Fibroblast of mammary gland (primary cell): ENCODE results near the gene GDF9.

ENCODE experiments used
- DNase-seq: peaks from one replicate; pipeline ENCODE4 v3.0.0-alpha.2; 2010; ENCODE audit warnings: low read depth
- H3K4me3 ChIP-seq: 2 replicates; pipeline ENCODE4 v1.5.1; 2011; ENCODE audit warnings: low read depth, mild to moderate bottlenecking, low read length, moderate library complexity; ENCODE audit not compliant: control insufficient read depth
- TF ChIP-seq, protein P1 (sequence below): conservative IDR thresholded peaks from 2 replicates; pipeline ENCODE4 v1.5.1; 2011; ENCODE audit warnings: low read depth, low read length, inconsistent platforms; ENCODE audit not compliant: control insufficient read depth, insufficient read depth

GDF9 gene

GRCh38 chr5:132832612-132833011 lies 33.7 kb downstream of the GDF9 start:
- no peak overlapping the region for H3K4me3 ChIP-seq
- DNase-seq = no peak
- TF ChIP-seq, protein P1, sequence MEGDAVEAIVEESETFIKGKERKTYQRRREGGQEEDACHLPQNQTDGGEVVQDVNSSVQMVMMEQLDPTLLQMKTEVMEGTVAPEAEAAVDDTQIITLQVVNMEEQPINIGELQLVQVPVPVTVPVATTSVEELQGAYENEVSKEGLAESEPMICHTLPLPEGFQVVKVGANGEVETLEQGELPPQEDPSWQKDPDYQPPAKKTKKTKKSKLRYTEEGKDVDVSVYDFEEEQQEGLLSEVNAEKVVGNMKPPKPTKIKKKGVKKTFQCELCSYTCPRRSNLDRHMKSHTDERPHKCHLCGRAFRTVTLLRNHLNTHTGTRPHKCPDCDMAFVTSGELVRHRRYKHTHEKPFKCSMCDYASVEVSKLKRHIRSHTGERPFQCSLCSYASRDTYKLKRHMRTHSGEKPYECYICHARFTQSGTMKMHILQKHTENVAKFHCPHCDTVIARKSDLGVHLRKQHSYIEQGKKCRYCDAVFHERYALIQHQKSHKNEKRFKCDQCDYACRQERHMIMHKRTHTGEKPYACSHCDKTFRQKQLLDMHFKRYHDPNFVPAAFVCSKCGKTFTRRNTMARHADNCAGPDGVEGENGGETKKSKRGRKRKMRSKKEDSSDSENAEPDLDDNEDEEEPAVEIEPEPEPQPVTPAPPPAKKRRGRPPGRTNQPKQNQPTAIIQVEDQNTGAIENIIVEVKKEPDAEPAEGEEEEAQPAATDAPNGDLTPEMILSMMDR = no peak

DNA sequence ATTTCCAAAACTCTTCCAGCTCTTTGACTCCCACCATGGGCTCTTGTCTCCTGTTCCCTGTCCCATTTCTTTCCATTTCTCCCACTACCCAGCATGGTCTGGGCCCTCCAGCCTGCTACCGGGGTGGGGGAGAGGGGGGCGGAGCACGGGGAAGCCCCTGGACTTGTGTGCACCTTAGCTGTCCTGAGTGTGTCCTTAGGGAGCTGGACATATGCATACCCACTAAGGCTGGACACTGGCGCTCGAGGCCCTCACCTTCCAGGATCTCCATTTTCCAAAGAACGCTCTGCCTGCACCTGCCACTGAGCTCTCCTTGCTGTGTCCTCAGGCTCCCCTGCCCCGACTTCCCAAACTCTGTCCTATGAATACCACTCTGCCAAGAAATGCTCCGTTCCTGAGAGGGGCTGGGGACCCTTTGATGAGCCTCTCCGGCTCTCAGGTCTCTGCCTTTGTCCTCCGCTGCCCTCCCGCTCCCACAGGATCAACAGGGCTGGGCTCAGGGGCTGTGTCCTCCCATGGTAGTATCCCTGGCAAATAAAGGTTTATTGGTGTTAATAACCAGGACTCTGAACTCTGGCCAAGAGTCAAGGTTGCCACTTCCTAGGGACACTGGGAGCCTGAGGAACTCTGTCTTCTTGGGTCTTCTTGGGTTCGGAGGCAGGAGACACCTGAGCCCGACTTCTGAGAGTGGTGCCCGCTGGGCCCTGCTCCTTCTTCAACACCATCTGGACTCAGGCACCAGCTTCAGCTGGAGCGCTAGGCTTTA lies 35.0 kb downstream of the GDF9 start:
- no peak overlapping the region for H3K4me3 ChIP-seq
- TF ChIP-seq, protein P1 = no peak
- no peak for DNase-seq

- peak; percentile 53 for DNase-seq
- TF ChIP-seq, protein P1 = no peak
- peak within 1 kb of the TSS; percentile 58 for H3K4me3 ChIP-seq
These were observed 35.7 kb downstream of the GDF9 start, which contains the start of gene SHROOM1 for GRCh38 chr5:132830436-132831094. Gene SHROOM1, minus strand, starts transcription at chr5:132830647. Its CDS starts 4,507 bp downstream, at chr5:132826140.

DNA sequence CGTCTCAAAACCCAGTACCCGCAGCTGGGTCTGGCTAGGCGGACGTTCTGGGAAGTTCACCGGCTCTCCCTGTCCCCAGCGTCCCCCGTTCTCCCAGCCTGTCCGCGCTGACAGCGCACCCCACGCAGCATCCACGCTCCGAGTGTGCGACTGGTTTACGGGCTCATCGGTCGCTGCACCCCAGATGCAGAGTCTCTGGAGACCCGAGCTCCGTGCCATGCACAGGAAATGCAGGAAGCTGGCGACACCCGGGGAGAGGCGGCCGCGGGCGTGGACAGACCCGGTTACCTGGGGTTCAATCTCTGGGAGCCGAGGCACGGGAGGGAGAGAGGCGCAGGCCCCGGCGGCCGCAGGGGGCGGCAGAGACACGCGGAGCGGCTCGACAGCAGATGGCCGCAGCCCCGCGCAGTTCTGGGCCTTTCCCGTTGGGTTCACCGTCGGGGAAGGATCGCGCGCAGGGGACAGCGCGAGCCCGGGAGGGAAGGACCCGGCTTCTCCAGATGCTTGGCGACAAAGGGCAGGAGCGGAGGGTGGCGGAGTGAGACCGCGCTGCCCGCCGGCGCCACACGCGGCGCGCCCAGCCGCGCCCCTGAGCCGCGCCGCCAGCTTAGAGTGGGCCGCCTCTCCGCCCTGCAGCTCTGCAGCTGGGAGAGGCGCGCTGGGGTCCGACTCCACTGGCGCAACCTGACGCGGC lies 36.4 kb downstream of the GDF9 start:
- H3K4me3 ChIP-seq = peak overlapping the region; percentile 58
- peak; percentile 49 for DNase-seq
- TF ChIP-seq, protein P1 = peak; percentile 64

GRCh38 chr5:132828846-132829494 lies 37.3 kb downstream of the GDF9 start:
- DNase-seq = no peak
- TF ChIP-seq, protein P1 = no peak
- peak overlapping the region; percentile 58 for H3K4me3 ChIP-seq

- H3K4me3 ChIP-seq = no peak overlapping the region
- no peak for DNase-seq
- TF ChIP-seq, protein P1 = no peak
These were observed 38.2 kb downstream of the GDF9 start for GRCh38 chr5:132827943-132828673.
